K562 (cell line): Measurements from ENCODE around the gene TRIM27. TPM values are rescaled to one million over a fixed set of nuclear protein-coding genes. Genes with fewer than 3 reads are reported as not detected.

Experiments
- ARID2 ChIP-seq: fragments of 450-650 bp; IDR thresholded peaks from 2 replicates; pipeline ENCODE4 v1.6.1; 2017; ENCODE audit warnings: antibody characterized with exemption, mild to moderate bottlenecking
- ASH1L ChIP-seq: fragments of 450-650 bp; IDR thresholded peaks from 2 replicates; pipeline ENCODE4 v1.6.1; 2018; ENCODE audit warnings: borderline replicate concordance, mild to moderate bottlenecking, low read depth; ENCODE audit not compliant: partially characterized antibody
- BCLAF1 ChIP-seq, 2 experiments: fragments of 450-650 bp in 1 of 2; IDR thresholded peaks; 2 replicates each; pipeline ENCODE4 v1.6.1; 2011 to 2017; ENCODE audit warnings: low read depth in 2 of 2, antibody characterized with exemption in 1 of 2, borderline replicate concordance in 1 of 2, low read length in 1 of 2, mild to moderate bottlenecking in 1 of 2, mixed read lengths in 1 of 2; ENCODE audit not compliant: control insufficient read depth in 1 of 2
- BRF2 ChIP-seq: IDR thresholded peaks from 3 replicates; pipeline ENCODE4 v1.6.1; 2011; ENCODE audit warnings: borderline replicate concordance, mild to moderate bottlenecking; ENCODE audit not compliant: insufficient read length, insufficient read depth
- EGR1 ChIP-seq: fragments of 450-650 bp; conservative IDR thresholded peaks from 2 replicates; pipeline ENCODE4 v1.6.1; 2017; ENCODE audit warnings: mild to moderate bottlenecking
- ELF2 ChIP-seq: fragments of 250-450 bp; sonication (Bioruptor Pico); IDR thresholded peaks from 2 replicates; pipeline ENCODE4 v1.5.0; 2021; ENCODE audit warnings: mild to moderate bottlenecking
- ILF3 ChIP-seq: fragments of 450-650 bp; IDR thresholded peaks from 2 replicates; pipeline ENCODE4 v1.6.1; 2018; ENCODE audit warnings: antibody characterized with exemption, mild to moderate bottlenecking, moderate library complexity, borderline replicate concordance
- MTA2 ChIP-seq: fragments of 450-650 bp; IDR thresholded peaks from 2 replicates; pipeline ENCODE4 v1.6.1; 2016; ENCODE audit warnings: low read depth
- PHB ChIP-seq: fragments of 250-450 bp; sonication (Bioruptor Pico); IDR thresholded peaks from 2 replicates; pipeline ENCODE4 v1.5.0; 2021
- PHTF2 ChIP-seq: fragments of 250-450 bp; sonication (Bioruptor Pico); IDR thresholded peaks from 2 replicates; pipeline ENCODE4 v1.5.0; 2021; ENCODE audit warnings: mild to moderate bottlenecking
- SMARCA5 ChIP-seq: fragments of 450-650 bp; IDR thresholded peaks from 2 replicates; pipeline ENCODE4 v1.6.1; 2016
- SMARCE1 ChIP-seq: fragments of 450-650 bp; IDR thresholded peaks from 2 replicates; pipeline ENCODE4 v1.7.1; 2016; ENCODE audit warnings: mild to moderate bottlenecking
- U2AF2 ChIP-seq: fragments of 200-400 bp; formaldehyde crosslinking; optimal IDR thresholded peaks from 2 replicates; pipeline ENCODE3; 2017; ENCODE audit warnings: low read depth, mild to moderate bottlenecking, low read length
- ZBED1 ChIP-seq: IDR thresholded peaks from 2 replicates; pipeline ENCODE4 v1.6.1; 2014
- ZBTB11 ChIP-seq, 3 experiments: fragments of 200-800 bp in 1 of 3; fragments of 250-450 bp in 1 of 3; fragments of 450-650 bp in 1 of 3; sonication (Bioruptor Pico) in 1 of 3; sonication (Bioruptor generic) in 1 of 3; formaldehyde crosslinking in 1 of 3; IDR thresholded peaks; 2 replicates each; pipeline versions ENCODE4 v1.6.1 to v1.8.0; 2016 to 2022; ENCODE audit warnings: mild to moderate bottlenecking in 2 of 3, missing genetic modification characterization in 2 of 3, missing compliant biosample characterization in 1 of 3, moderate library complexity in 1 of 3
- ZBTB49 ChIP-seq: sonication (generic); formaldehyde crosslinking; IDR thresholded peaks from 2 replicates; pipeline ENCODE4 v1.8.0; 2022; ENCODE audit warnings: missing genetic modification reagents, mild to moderate bottlenecking, borderline replicate concordance
- ZNF133 ChIP-seq: fragments of 250-450 bp; sonication (Bioruptor Pico); IDR thresholded peaks from 2 replicates; pipeline ENCODE4 v1.4.0; 2020; ENCODE audit warnings: mild to moderate bottlenecking
- ZNF699 ChIP-seq: fragments of 250-450 bp; sonication (Bioruptor Pico); IDR thresholded peaks from 2 replicates; pipeline ENCODE4 v1.8.0; 2021; ENCODE audit warnings: mild to moderate bottlenecking, moderate library complexity; ENCODE audit not compliant: insufficient replicate concordance
- polyA plus RNA-seq, 8 experiments: library from polyadenylated mRNA; depleted of rRNA in 4 of 8; stranded (reverse) in 5 of 8; unstranded in 3 of 8; fragments of >200 nt; fragmentation: Nextera tagmentation in 2 of 8; fragmentation: Illumina TruSeq in 1 of 8; extraction: Ambion mirVana in 2 of 8; extraction: Trizol in 1 of 8; gene quantifications; 2 replicates each; pipeline versions ENCODE4 v1.2.1 to v1.2.3, GENCODE V29; 2011 to 2014; ENCODE audit warnings: inconsistent platforms in 1 of 8, missing spikeins in 1 of 8
- total RNA-seq, 7 experiments: library from RNA; depleted of rRNA in 6 of 7; stranded (reverse); fragments of >200 nt in 6 of 7; fragmentation: Illumina TruSeq in 2 of 7; extraction: Trizol in 2 of 7; gene quantifications; 2 replicates each; pipeline versions ENCODE4 v1.2.1 to v1.2.3, GENCODE V29; 2011 to 2021; ENCODE audit warnings: low replicate concordance in 1 of 7

The TRIM27 gene
- total and polyA plus RNA-seq, 9 of the 15 experiments (the other 6 are each of a cell fraction or from before 2014, with no cell fraction given): 37.7 to 235 (median 122) TPM

GRCh38 chr6:28960846-28961500, 37.2 kb upstream of the TRIM27 start (continued):
- TF ChIP-seq BCLAF1 (IDR thresholded peaks at IDR 0.05; ENCODE audit: borderline replicate concordance in 1 of 2, control insufficient read depth in 1 of 2, low read depth in 2 of 2, low read length in 1 of 2): no peak
- no peak for TF ChIP-seq BRF2
- TF ChIP-seq SMARCE1: peak; percentile 92
- TF ChIP-seq ASH1L: no peak
- TF ChIP-seq ZBED1: no peak; the same call in 1 of the 2 replicates
- TF ChIP-seq ZNF699 (CRISPR knock-in tag): no peak
- TF ChIP-seq PHTF2 (CRISPR knock-in tag): no peak
- no peak for TF ChIP-seq ZBTB49
- TF ChIP-seq SMARCA5: no peak
- no peak; the same call in 1 of the 2 replicates for TF ChIP-seq EGR1
- TF ChIP-seq ILF3: no peak
- TF ChIP-seq ZNF133 (CRISPR knock-in tag): no peak
- peak; percentile 45; the same call in 1 of the 2 replicates for TF ChIP-seq ELF2 (CRISPR knock-in tag)
- no peak for TF ChIP-seq U2AF2
- 0 out of 2 replicates have a peak, but pooled peaks have one; percentile 14 for TF ChIP-seq ARID2
- TF ChIP-seq ZBTB11 (CRISPR knock-in tag; IDR thresholded peaks at IDR 0.05): no peak
- no peak for TF ChIP-seq PHB
- peak; percentile 11; the same call in 1 of the 2 replicates for TF ChIP-seq MTA2
